NCI-H2227 treated with DMSO at 0.1 percent for 48 hours (cell line): ENCODE results near the gene CR1L.
A peak's percentile ranks its signal among the peaks of the same experiment; 100 is the strongest.
"Not testable (repeated sequence)": the region's sequence is repeated elsewhere in the genome, so short reads cannot be mapped to it uniquely, and the experiment has no call there.

Experiments
- DNase-seq: peaks from one replicate; lab custom pipeline; 2025; lab: John Stamatoyannopoulos, UW

The CR1L gene

DNA sequence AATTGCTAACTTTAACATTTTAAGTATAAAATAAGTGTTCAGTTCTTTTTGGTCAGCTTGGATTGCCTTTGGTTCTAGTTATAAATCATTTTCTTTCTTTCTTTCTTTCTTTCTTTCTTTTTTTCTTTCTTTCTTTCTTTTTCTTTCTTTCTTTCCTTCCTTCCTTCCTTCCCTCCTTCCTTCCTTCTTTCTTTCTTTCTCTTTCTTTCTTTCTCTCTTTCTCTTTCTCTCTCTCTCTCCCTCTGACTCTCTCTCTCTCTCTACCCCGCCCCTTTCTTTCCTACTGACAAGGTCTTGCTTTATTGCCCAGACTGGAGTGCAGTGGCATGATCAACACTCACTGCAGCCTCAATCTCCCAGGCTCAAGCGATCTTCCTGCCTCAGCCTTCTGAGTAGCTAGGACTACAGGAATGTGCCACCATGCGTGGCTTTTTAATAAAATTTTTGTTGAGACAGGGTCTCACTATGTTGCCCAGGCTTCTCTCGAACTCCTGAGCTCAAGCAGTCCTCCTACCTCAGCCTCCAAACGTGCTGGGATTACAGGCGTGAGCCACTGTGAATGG lies 38.0 kb downstream of the CR1L start:
- not testable (repeated sequence) for DNase-seq

DNA sequence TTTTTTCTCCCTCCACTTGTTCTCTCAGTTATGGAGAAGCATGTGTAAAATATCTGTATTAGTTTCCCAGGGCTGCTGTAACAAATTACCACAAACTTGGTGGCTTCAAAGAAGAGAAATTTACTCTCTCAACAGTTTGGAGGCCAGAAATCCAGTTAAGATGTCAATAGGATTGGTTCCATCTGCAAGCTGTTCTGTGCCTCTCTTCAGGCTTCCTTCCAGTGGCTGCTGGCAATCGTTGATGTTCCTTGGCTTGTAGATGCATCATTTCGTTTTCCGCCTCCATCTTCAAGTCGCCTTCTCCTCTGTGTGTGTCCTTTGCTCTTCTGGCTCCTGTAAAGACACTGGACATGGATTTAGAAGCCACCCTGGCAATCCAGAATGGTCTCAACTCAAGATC lies 45.6 kb downstream of the CR1L start:
- DNase-seq: not testable (repeated sequence)

DNA sequence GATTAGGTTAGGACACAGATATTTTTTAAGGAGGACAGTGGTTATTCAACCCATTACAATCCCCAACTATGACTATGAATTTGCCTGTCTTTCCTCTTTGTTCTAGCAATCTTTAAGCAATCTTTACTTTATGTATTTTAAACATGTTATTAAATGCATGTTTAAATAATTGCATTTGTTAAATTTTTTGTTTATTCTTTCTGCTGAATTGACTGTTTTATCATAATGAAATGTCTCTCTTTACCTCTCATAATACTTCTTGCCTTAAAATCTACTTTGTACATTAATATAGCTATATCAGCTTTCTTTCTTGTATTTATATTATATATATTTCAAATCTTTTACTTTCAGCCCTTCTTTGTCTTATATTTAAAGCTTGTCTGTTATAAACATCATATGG lies 46.1 kb downstream of the CR1L start:
- no peak for DNase-seq

DNA sequence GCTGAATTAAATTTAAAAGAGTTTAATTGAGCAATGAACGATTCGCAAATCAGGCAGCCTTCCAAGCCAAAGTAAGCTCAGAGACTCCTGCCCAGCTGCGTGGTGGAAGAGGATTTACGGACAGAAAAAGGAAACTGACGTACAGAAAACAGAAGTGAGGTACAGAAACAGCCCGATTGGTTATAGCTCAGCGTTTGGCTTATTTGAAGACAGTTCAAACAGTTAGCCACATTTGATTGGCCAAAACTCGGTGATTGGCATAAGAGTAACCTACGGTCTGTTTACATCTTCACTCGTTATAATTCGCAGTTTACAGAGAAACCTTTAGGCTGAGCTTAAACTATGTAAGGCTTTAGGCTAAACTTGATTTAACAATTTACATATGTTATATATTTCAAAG lies 46.9 kb downstream of the CR1L start:
- DNase-seq: no peak

DNA sequence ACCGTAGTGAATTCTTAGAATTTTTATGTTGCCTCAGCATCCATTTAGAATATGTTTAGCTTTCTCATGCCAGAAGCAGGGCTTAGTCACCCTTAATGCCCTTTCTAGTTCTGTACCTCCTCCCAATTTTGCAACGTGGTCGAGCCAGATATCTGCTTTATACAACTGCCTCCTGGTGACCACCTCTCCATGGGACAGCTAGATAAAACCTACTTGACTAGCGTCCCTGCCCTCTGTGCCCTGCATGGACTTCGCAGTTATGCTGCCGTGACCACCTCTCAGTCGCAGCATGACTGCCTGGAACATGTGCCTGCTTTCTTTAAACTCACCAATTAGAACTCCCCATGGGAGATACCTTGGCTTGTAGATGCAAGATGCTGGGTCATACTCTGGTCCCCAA lies 47.4 kb downstream of the CR1L start:
- not testable (repeated sequence) for DNase-seq

DNA sequence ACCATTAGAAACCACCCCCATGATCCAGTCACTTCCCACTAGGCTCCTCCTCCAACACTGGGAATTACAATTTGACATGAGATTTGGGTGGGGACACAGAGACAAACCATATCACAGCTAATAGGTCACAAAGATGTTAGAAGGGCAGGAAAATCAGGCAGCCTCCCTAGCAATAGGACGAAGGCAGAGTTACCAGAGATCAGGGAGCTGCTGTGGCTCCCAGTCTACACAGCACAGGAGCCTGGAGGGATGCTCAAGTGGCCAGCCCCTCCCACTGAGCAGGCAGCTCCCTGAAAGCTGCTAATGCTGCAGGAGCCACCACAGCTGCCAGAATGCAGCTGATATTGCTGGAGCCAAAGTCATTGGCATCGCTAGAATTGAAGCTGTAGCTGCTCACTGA lies 51.0 kb downstream of the CR1L start:
- DNase-seq: no peak

DNA sequence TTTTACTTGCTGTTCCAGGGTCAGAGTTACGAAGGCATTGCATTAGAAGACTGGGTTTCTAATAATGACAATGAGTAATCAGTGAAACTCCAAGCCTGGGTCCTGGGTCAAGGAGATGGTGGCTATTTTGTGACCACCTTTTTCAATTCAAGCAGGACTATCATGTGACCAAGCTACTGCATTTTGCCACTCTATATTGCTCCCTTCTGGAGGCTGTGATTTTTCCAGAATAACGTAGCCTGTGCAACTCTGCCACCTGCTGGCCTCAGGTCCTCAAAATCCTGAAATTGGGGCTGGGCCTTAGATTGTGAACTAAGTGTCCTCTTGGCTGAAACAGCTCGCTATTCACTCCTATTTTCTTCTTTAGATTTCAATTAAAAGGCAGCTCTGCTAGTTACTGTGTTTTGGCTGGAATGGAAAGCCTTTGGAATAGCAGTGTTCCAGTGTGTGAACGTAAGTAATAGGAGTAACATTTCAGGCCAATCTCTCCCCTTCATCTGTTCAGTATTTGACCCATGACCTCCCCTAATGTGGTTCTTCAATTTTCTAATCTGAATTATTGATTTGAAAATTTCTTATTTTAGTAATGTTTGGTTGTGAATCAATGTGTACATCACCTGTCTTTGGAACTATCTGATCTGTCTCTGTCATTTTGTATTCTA lies 54.0 kb downstream of the CR1L start:
- DNase-seq: peak; percentile 47

DNA sequence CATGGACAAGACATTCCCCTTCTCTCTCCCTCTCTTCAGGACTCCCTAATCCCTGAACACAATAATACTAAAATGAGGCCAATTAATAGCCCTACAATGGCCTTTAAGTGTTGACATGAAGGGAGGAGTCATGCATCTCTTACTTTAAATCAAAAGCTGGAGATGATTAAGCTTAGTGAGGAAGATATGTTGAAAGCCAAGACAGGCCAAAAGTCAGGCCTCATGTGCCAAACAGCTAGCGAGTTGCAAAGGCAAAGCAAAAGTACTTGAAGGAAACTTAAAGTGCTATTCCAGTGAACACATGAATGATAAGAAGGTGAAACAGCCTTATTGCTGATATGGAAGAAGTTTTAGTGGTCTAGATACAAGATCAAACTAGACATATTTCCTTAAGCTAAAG lies 57.4 kb downstream of the CR1L start:
- no peak for DNase-seq

DNA sequence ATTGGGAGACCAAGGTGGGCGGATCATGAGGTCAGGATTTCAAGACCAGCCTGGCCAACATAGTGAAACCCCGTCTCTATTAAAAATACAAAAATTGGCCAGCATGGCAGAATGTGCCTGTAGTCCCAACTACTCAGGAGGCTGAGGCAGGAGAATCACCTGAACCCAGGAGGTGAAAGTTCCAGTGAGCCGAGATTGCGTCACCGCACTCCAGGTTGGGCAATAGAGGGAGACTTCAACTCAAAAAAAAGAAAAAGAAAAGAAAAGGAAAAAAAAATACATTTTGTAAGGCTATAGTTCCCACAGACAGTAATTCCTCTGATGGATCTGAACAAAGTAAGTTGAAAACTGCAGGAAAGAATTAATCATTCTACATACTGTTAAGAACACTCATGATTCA lies 58.8 kb downstream of the CR1L start:
- no peak for DNase-seq

DNA sequence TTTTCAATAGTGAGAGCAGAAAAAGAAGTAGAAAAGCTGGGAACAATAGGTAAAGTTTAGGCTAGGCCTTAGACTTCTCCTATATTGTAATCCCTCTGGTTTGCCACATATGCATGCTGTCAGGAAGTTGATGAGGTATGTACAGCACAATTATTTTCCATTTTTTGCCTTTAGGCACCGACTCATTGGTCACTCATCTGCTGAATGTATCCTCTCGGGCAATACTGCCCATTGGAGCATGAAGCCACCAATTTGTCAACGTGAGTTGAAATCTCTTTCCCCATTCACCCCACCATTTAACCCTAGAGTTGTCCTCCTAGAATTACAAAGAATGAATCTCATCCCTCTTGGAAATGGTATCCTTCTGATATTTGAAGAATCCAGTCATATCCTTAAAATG lies 63.1 kb downstream of the CR1L start:
- not testable (repeated sequence) for DNase-seq

DNA sequence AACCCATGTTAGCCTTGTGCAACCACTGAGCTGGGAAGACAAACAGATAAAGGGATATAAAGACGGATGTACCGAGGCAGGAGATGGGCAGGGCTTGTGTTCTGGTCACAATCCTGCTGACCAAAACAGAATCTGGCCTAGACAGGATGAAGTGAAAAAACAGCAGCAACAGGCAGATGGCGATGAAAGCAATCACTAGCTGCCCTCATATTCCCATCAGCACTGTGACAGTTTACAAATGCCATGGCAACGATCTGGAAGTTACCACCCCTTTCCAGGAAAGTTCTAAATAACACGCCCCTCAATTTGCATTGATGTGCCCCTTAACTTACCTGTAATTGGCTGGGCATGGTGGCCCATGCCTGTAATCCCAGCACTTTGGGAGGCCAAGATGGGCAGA lies 66.4 kb downstream of the CR1L start:
- no peak for DNase-seq

DNA sequence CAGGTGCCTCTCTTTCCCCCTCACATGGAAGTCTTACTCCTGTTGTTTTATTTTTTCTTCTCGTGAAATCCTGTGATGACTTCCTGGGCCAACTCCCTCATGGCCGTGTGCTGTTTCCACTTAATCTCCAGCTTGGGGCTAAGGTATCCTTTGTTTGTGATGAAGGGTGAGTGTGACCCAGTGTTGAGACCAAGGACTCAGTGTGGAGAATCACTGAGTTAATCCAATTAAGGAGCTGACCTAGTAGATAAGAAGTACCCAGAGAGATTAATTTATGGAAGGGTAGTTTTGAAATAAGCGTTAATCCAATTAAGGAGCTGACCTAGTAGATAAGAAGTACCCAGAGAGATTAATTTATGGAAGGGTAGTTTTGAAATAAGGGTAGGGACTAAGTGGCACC lies 67.8 kb downstream of the CR1L start:
- not testable (repeated sequence) for DNase-seq

DNA sequence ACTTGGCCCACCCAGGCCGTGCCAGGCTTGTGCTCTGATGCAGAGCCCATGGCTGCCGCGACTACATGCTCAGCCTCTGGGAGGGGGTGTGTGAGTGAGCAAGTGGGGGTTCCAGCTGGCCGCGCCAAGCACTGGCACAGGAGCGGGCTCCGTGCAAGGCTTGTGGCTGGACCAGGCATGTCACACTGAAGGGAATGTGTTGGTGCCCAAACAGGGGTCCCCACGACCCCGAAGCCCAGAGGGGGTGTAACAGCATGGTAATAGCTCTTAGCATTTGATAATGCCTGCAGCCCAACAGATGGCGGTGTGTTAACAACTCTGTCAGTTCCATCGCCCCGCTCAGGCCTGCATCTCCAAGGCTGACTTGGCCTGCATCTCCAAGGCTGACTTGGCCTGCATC lies 68.6 kb downstream of the CR1L start:
- DNase-seq: no peak

DNA sequence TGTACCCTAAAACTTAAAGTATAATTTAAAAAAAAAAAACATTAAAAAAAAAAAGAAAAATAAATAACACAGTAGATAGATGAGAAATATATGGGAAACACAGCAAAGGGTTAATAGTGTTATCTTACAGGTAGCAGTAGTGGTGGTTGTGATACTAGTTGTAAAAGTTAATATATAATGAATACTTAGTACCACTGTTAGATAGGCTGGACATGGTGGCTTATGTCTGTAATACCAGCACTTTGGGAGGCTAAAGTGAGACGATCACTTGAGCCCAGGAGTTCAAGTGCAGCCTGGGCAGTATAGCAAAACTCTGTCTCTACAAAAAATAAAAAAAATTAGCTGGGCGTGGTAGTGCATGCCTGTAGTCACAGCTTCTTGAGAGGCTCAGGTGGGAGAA lies 74.3 kb downstream of the CR1L start:
- no peak for DNase-seq

DNA sequence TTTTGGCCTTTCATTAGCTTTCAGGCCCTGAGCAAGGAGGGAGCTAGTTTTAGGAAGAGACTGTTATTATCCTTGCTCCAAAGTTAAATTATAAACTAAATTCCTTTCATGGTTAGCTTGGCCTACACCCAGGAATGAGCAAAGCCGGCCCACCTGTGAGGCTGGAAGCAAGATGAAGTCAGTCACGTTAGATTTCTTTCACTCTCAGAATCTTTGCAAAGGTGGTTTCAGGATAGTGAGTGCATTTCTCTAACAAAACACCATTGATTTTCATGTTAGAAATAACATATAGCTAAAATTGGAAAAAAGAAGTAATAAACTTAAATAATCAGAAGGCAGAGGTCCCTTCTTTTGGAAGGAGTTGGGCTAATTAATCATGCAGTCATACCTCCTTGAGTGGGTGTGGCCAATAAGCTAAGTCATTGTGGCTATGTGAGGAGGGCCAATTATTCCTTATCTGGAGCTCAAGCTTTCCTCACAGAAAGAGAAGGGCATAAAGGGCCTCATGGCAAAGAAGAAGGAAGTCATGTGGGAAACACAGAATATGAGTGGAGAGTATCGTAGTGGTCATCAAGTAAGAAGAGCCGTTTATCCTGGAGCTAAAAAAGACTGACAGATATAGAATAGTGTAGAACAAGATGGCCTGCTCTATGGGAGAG lies 83.4 kb downstream of the CR1L start:
- DNase-seq: not testable (repeated sequence)

DNA sequence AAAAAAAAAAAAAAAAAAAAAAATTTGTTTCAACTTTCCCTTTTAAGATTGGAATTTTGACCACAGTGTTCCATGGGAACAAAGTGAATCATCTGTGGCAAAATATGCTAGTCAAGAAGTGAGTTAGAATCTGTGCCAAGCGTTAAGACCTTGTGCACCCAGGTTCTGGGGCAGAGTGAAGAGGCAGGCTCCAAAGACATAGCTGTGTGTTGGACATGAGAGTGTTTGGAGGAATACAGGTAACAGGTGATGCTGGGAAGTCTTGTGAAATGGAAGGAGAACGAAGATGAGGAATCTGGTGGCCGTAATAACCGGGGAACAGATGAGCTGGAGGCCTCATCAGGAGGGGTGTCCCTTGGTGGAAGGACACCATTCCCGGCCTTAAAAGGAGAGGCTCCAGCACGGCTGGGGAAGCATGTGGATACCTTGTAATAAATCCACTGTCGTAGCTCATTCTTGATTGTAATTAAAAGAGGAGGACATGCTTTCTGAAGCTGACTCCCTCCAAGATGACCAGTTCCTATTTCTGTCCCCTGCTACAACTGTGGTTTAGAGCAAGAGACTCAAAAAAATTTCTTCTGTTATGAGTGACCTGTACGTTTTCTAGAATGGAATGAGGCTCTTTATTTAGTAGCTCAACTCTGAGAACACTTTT lies 92.7 kb downstream of the CR1L start:
- not testable (repeated sequence) for DNase-seq

DNA sequence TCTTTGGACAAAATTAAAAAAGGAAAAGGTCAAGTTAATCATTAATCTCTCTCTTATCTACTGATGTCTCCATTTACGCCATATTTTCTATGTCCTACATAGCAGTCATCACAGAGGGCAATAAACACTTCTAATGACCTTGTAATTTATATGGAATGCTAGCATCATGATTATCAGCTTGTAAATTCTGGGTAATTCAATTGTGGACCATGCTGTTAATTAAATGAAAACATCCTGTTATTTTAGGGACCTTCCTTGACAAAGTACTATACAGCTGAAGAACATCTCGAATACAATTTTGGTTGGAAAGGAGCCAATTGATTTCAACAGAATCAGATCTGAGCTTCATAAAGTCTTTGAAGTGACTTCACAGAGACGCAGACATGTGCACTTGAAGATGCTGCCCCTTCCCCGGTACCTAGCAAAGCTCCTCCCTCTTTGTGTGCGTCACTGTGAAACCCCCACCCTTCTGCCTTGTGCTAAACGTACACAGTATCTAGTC lies 93.3 kb downstream of the CR1L start:
- DNase-seq: not testable (repeated sequence)

DNA sequence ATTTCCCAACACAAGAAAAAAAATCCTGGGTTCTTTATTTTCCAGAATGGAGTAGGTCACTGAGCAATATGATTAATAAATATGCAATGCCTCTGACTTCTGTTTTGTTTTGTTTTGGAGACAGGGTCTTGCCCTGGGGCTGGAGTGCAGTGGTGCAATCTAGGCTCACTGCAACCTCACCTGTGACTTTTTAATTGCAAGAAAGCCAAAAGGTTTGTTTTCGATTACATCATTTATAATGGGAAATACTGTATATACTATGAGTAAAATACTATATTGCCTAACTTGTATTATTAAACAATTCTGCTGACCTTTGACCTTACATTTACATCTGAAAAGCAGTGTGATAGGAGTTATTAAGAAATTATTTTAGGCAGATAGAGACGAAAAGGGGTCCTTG lies 95.3 kb downstream of the CR1L start:
- no peak for DNase-seq

DNA sequence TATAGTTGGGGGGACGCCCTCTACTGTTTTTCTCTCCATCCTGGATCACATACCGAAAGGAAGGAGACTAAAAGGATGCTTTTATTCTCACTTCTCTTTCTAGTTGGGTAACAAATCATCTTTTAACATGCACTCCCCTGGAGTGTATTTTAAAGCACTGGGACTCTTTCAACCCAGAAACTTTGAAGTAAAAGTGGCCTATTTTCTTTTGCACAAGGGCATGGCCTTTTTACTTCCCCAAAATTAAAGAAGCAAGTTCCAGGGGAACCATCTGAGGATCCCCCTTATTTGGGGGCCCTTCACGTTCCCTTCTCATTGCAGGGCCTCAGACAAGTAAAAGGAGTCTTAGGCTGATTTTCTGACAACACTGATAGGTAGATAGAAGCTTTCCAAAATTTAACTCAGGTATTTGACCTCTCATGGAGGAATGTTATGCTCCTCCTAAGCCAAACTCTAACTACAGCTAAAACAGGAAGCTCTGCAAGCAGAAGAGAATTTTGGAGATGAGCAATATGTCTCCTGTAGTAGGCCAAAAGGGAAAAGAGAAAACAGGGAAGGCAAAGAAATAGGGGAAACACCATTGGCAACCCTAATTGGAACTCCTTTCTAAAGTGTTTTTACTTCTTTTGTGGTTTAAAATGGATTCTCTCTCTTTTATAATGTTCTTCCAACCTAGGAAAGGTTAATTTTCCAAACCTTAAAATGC lies 98.1 kb downstream of the CR1L start:
- DNase-seq: no peak

DNA sequence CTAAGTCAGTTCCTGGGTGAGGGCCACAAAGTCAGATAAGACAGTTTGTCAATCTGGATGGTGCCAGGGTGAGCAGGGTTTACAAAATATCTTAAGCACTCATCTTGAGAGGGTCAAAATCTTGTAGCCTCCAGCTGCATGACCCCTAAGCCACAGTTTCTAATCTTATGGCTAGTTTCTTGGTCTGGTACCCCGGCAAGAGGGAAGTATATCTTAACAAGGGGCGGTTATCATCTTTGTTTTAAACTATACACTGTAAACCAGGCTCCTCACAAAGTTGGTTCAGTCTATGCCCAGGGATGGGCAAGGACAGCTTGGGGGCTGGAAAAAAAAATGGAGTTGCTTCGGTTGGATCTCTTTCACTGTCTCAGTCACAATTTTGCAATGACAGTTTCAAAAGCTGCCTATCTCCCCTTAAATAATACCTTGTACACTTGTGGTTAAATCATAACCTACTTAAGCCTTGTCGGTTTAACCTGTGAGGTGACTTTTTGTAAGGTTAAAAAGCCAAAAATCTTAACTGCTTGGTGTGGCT lies 99.1 kb downstream of the CR1L start:
- DNase-seq: no peak

DNA sequence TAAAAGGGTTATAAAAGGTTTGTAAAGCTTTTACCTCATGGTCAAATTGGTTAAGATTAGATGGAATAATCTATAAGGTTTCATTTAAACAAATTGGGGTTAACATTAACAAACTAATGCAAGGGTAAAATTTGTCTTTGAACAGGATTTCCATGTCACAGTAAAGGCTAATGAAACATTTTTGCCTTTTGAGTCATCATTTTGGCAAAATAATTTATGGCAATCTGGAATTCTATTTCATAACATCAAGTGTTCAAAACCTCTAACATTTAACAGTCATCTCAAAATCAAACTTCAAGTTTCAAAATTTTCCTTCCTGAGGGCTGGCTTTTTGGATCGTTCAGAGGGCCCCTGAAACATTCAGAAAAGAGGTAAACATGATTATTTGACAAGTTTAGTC lies 100.4 kb downstream of the CR1L start:
- DNase-seq: no peak
